PC-3 (cell line): ENCODE results near the gene CYP2B6.

ENCODE experiments used
- CTCF ChIP-seq: fragments of 300-600 bp; sonication (generic); conservative IDR thresholded peaks from 2 replicates; pipeline ENCODE4 v1.5.1; 2017; ENCODE audit warnings: antibody characterized with exemption, low read depth, mild to moderate bottlenecking, low read length
- EZH2 ChIP-seq: fragments of 300-600 bp; sonication (generic); IDR thresholded peaks from one replicate; pipeline ENCODE4 v1.6.1; 2017; ENCODE audit warnings: antibody characterized with exemption, mild to moderate bottlenecking, low read length; ENCODE audit not compliant: unreplicated experiment

DNA sequence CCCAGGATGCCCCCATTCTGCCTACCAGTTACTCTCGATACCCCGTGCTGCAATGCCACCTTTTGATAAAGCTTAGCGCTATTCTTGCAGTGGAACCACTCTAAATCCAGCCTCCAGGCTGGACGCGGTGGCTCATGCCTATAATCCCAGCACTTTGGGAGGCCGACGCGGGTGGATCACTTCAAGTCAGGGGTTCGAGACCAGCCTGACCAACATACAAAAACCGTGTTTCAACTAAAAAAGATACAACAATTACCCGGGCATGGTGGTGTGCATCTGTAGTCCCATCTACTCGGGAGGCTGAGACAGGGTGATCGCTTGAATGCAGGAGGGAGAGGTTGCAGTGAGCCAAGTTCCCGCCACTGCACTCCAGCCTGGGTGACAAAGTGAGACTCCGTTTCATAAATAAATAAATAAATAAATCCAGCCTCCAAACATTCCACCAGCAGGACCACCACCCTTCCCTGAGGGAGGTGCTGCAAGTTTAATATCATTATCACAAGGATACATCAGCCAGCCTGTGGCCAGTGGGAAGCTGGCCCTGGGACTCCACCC lies 27.7 kb downstream of the CYP2B6 start:
- no peak for TF ChIP-seq CTCF
- no peak for TF ChIP-seq EZH2
